HG02943 (cell line): Measurements from ENCODE around the gene PTPRE.

ENCODE experiments used
- ATAC-seq: cut with Tn5 transposase; IDR thresholded peaks from one replicate; pipeline ENCODE4 v1.9.1; 2021; ENCODE audit warnings: mild to moderate bottlenecking, low read depth, moderate library complexity; ENCODE audit not compliant: unreplicated experiment

The PTPRE gene

GRCh38 chr10:128102480-128103228 lies 195.8 kb downstream of the PTPRE start:
- ATAC-seq = no peak

DNA sequence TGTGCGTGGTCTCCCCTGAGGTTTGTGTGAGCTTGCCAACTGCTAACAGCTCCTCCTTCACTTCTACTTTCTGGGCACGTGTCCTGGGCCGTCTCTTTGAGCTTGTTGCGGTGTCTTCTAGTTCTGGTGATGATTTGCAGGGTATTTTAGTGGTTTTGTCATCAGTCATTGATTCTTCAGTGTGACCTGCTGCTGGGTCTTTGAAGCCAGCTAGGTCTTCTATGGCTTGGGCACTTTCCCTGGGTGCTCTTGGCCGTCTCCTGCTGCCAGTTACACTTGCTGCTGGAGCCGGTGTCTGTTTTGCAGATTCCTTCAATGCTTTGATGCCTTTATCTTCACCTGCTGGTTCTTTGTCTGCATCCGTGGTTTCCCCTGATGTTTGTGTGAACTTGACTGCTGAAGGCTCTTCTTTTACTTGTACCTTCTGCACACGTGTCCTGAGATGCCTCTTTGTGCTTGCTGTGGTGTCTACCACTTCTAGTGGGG lies 196.4 kb downstream of the PTPRE start:
- no peak for ATAC-seq

GRCh38 chr10:128105383-128105782 lies 198.5 kb downstream of the PTPRE start:
- no peak for ATAC-seq

DNA sequence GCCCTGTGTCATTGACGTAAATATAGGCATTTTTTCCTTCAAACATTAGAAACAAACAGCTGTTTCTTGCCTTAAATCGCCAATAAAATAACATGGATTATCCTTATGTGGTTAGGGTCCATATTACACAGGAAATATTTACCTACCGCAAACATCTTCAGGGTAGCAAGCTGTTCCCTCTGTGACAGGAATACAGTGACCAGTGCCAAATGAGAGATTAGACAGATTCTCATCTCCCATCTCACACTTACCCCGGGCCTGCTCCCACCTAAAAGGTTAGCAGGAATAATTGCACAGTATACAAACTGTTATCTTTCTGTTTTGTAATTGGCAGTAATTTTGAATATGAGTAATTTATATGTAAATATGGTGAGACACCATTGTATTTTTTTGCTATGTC lies 202.8 kb downstream of the PTPRE start:
- no peak for ATAC-seq

DNA sequence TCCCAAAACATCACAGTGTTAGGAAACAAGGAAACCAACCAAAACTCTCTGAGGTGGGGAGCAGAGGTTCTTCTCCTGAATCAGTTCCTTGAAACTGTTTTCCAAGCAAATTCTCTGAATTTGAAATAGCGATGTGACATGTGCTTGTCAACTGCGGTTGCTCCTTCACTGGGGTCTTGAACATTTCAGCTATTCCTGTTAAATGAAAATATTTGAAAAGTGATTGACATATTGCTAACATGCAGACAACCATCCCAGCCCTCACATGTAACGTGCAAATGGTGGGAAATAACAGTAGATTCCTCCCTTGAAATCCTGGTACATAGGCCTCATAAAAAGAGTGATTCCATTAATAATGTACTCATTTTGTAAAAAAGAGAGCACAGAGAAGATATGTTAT lies 203.4 kb downstream of the PTPRE start:
- no peak for ATAC-seq

DNA sequence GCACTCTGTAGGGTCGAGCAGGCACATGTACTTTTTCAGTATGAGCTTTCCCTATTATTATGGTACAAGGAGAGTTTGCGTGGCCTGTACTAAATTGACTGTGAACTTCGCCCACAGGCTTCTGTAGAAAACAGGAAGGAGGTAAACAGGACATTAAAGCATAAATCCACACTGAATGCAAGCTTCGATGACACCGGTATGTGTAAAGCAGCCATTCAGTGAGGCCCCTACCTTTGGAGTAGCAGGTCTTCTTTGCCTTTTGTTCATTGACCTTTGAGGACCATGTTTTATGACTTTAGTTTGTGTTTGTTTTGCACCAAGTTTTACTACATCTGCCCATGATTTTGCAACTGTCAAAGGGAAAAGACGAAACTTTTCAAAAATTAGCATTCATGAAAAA lies 204.8 kb downstream of the PTPRE start:
- ATAC-seq = no peak

DNA sequence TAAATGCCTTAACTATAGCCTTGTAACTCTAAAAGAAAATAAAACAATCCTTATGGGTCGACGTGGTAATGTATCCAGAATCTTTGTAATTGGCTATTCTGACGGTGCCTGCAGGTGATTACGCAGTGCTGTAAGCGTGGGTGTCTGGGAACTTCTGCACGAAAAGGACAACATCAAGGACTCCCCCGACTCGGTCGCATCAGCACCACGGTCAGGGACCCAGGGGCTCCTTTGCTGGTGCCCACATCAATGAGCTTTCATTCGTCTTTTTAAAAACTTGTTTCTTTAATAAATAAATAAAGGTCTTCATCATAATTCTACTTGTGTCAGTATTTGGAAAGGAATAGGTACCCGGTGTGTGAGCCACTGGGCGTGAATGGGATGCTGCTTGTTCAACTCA lies 206.1 kb downstream of the PTPRE start:
- ATAC-seq = no peak

- ATAC-seq = no peak
Observed at GRCh38 chr10:128114901-128115300, 208.0 kb downstream of the PTPRE start.

DNA sequence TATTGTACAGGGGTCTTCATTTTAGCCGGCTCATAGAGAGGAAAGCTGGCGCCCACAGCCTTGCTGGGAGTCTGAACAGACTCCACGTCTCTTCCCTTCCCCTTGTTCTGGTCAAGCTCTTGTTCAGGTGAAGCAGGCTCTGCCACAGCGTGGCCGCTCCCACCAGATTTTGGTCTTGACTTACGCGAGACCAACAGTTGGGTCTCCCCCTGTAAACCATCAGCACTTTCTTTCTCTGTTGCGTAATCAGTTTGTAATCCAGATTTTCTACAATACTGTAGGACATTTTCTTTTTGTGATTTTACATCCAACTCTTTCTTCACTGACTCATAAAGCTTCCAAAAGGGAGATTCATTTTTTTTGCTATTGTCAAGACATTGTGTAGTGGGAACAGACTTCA lies 208.5 kb downstream of the PTPRE start:
- ATAC-seq = no peak

DNA sequence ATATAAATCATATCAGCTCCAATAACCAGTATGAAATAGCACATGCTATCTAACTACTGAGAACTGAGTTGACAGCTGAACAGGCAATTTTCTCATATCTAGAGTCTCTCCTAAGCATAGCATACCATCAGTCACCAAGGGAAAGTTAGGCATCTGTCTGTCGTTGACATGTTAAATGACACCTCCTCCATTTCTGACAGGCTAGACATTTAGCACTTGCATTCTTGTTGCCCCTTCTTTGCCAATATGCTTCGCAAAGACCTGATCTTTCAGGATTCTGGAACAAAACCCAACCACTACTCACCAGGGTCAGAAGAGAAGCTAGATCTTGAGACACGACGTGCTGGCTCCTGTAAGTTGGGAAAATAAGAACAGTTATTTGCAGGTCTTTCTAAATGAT lies 209.3 kb downstream of the PTPRE start:
- no peak for ATAC-seq

DNA sequence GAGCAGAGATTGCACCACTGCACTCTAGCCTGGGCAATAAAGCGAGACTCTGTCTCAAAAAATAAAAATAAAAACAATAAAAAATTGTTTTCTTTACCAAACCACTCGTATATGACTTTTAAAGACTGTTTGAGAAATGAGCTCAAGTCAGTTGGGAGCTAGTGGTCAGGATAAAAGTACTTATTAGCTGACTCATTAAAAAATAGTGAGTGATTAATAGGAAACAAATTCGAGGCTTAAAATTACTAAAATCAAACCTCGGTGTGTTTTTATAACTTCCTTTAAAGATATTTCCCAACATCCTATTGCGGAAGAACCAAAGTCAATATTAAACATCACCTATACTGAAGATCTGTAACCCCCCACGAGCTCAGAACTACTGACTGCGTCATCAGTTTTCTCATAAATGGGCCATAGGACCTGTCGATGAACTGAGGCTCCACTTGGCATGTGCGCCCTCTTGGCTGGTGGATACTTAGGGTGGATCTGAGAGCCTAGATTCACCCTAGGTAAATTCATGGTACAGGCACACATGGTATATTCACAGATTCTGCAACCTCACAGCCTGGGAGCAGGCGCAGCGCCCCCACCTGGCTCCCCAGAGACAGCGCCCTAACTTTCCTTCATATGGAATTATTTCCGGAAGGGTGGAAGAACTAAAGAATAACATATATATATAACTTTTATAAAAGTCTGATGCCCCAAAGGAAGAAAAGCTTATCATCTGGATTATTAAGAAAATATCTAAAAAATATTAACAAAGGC lies 210.1 kb downstream of the PTPRE start:
- ATAC-seq = no peak

- ATAC-seq = no peak
Observed at GRCh38 chr10:128121750-128122412, 215.0 kb downstream of the PTPRE start.

- ATAC-seq = no peak
Observed at GRCh38 chr10:128122931-128123330, 216.0 kb downstream of the PTPRE start.

DNA sequence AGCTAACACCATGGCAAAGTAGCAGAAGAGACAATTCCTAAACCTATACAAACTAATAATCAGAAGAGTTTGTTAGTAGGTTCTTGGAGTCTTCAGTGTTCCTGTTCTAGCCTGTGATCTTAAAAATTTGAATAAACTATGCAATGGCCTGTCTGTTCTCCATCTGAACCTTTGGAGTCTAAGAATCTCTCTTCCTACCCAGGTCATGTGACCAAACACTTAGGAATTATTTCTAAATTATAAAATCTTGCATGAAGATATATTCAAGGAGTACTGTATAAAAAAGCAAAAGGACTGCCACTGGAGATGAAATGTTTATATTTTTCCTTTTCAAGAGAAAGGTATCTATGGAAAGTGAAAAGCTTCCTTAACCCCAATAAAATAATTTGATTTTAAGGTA lies 216.9 kb downstream of the PTPRE start:
- ATAC-seq = no peak

DNA sequence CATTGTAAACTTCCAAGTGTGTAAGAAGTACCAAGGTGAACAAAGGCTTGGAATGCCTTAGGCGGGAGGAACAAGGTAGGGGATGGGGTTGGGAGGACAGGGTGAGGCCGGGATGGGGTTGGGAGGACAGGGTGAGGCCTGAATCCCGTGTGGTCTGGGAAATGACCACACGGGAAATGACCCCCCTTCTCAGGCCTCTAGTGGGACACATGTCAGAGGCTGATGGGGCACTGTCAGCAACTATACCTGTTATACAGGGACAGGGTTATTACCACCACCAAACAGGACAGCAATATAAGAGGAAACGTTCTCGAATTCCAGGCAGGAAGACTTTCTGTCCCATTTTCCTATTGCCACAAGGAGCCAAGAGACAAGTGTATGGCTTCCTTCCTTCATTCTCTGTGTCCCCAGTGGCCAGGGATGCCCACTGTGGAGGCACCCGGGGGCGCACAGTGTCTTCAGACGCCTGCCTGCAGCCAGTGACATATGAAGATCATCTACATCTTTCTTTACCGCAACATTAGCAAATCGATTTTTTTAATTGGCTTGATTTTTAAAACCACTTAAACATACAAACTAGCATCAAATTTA lies 218.0 kb downstream of the PTPRE start:
- no peak for ATAC-seq

DNA sequence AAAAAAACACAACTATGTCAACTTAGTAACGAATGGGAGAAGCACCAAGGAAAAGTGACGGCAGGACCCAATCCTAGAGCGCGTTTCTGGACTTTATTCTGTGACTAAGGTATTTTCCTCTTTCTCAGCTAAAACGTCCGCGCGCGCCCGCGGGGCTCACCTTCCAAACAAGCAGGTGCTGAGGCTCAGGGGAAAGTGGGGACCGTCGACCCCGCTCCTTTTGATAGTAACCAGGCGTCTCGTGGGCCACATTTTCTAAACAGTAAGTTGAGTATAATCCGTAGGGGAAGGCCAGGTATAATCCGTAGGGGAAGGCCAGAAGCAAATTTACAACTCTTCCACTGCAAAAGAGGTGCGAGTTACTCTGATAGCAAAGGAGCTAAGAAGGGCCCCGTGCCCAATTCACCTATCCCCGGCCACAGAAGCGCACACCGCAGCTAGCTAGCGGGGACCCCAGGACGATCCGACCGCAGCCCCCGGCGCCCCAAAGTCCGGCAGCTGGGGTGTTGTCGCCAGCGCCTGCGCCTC lies 218.6 kb downstream of the PTPRE start:
- ATAC-seq = peak; percentile 0

- peak; percentile 87 for ATAC-seq
Observed at GRCh38 chr10:128125944-128126764, 219.3 kb downstream of the PTPRE start, which contains the start of gene MKI67. TSS of gene MKI67 (minus strand) at chr10:128126423. CDS start at chr10:128125667, 756 bp downstream.

DNA sequence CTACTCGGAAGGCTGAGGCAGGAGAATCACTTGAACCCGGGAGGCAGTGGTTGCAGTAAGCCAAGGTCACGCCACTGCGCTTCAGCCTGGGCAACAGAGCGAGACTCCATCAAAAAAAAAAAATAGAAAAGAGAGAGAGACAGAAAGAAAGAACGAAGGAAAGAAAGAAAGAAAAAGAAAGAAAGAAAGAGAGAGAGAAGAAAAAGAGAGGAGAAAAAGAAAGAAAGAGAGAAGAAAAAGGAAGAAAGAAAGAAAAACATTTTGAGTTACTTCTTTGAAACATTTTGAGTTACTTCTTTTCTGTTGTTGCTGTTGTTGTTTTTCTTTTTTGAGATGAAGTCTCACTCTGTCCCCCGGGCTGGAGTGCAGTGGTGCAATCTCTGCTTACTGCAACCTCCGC lies 221.7 kb downstream of the PTPRE start:
- ATAC-seq = no peak

DNA sequence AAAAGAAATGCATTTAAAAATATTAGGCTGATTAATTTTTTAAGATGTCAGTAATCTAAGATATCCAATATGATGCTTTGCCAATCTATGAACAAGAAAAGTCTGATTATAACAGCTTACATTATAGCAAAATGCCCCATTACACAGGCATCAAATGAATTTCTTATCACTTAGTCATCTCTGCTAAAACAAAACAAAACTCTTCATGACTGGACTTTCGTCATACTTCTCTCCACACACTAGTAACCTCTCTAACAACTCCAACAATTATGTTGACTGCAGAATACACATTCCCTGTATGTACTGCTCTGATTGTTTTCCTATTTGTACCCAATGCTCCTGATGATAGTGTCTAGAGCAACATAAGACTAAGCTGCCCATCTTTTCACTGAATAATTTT lies 223.1 kb downstream of the PTPRE start:
- ATAC-seq = no peak
